Fibroblast of lung (primary cell): ENCODE data around the gene PPM1G.

Experiments used
- EZH2 ChIP-seq: IDR thresholded peaks from 2 replicates; pipeline ENCODE4 v1.5.1; 2012; ENCODE audit warnings: low read length, control low read depth, mild to moderate bottlenecking; ENCODE audit errors: missing control alignments
- TF ChIP-seq, protein P1 (sequence below), 2 donors: IDR thresholded peaks in 1 of 2; conservative IDR thresholded peaks in 1 of 2; 1 replicate in 1 of 2; 2 replicates in 1 of 2; pipeline ENCODE4 v1.5.1; 2011 to 2012; ENCODE audit warnings: low read length in 2 of 2, control low read depth in 1 of 2, inconsistent platforms in 1 of 2, low read depth in 1 of 2, mild to moderate bottlenecking in 1 of 2

GRCh38 chr2:27441226-27441926 lies 32.0 kb upstream of the PPM1G start:
- TF ChIP-seq, protein P1, sequence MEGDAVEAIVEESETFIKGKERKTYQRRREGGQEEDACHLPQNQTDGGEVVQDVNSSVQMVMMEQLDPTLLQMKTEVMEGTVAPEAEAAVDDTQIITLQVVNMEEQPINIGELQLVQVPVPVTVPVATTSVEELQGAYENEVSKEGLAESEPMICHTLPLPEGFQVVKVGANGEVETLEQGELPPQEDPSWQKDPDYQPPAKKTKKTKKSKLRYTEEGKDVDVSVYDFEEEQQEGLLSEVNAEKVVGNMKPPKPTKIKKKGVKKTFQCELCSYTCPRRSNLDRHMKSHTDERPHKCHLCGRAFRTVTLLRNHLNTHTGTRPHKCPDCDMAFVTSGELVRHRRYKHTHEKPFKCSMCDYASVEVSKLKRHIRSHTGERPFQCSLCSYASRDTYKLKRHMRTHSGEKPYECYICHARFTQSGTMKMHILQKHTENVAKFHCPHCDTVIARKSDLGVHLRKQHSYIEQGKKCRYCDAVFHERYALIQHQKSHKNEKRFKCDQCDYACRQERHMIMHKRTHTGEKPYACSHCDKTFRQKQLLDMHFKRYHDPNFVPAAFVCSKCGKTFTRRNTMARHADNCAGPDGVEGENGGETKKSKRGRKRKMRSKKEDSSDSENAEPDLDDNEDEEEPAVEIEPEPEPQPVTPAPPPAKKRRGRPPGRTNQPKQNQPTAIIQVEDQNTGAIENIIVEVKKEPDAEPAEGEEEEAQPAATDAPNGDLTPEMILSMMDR (conservative IDR thresholded peaks at IDR 0.05 in 1 of 2, IDR thresholded peaks at IDR 0.05 in 1 of 2; ENCODE audit: low read depth in 1 of 2, low read length in 2 of 2) = no peak
- no peak for TF ChIP-seq EZH2
